GM12892 (cell line): ENCODE measurements around the gene ATP10D.

ENCODE experiments used
- DNase-seq: peaks from one replicate; pipeline ENCODE4 v3.0.0; 2011; ENCODE audit not compliant: insufficient read length
- FAIRE-seq: peaks from 2 replicates; lab custom pipeline; 2011; peaks lifted over from hg19 to GRCh38; lab: Jason Lieb, UNC
- POLR2A ChIP-seq: IDR thresholded peaks from 2 replicates; pipeline ENCODE4 v1.6.1; 2011; ENCODE audit warnings: low read depth, low read length, control low read depth
- POLR2AphosphoS5 ChIP-seq: IDR thresholded peaks from 2 replicates; pipeline ENCODE4 v1.6.1; 2011; ENCODE audit warnings: low read depth, low read length, control low read depth
- TAF1 ChIP-seq: IDR thresholded peaks from 2 replicates; pipeline ENCODE4 v1.6.1; 2011; ENCODE audit warnings: low read depth, mild to moderate bottlenecking, control low read depth, low read length, borderline replicate concordance

The ATP10D gene

DNA sequence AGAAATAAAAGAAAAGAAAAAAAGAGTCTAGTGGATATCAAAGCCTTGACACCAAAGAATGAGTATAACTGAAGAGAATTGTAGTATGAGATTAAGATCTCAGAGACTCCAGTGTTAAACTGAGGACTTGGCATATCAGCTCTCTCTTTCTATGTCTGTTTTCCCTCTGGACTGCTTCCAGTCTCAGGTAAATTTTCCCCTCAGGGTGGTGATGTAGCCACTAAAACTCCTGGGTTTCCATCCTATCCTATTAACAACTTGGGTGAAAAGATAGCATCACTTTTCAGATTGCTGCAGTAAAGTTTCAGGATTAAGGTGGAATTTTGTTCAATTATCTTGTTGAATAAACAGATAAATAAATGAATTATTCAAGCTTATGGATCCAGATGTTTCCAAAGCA lies 85.7 kb downstream of the ATP10D start:
- FAIRE-seq (no peak), DNase-seq (no peak)
- no peak for TF ChIP-seq POLR2A
- TF ChIP-seq POLR2AphosphoS5, result no peak
- TF ChIP-seq TAF1, result no peak

DNA sequence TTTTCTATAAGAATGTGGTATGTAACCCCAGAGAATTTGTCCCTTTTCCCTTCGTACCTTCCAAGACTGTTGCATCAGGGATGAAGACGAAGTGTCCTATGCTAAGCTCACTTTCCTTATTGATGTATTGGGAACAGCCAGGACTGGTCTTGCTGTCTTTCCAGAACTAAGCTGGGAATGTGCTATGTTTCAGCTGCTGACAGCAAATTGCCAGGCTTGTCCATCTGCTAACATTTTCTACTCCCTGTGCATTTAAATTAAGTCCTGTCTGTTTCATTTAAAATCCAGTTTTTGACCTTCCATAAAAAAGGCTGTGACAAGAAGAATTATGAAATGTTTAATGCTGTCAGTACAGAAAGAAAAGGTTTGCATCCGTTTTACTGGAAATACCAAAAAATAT lies 87.9 kb downstream of the ATP10D start:
- no peak for DNase-seq
- no peak for FAIRE-seq
- no peak for TF ChIP-seq POLR2A
- no peak for TF ChIP-seq POLR2AphosphoS5
- no peak for TF ChIP-seq TAF1

DNA sequence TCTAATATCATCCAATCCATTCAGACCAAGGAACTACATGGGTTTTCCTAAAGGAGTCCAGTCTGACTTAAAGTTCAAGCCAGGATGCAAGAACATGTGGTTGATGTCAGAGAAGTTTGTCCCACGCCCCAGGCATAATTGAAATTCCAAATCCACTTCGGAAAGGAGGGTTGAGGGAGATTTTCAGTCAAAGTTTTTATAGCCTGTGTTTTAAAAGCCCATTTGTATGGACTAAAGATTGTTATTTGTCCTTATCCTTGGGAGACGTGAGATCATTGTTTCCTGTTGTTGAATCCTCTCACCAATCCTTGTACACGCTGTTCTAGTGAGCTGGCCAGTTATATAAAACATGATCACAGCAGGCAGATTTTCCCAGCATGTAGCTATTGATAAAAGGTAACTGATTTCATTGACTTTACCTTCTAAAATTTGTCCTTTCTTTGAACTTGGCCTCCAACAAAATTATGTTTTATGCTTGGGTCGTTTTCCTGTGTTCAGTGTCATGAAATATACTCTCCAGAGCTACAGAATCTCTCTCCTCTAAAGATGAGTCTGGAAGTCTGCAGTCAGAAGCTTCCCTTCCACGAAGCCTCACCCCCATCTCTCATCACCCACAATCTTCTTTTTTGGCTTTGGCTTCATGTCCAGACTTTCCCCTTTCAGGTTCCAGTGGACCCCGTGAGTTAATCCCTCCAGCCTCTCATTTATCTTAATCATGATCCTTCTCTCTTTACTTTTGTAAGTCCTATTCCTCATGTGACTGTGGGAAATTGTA lies 92.9 kb downstream of the ATP10D start:
- DNase-seq (no peak), FAIRE-seq (no peak)
- TF ChIP-seq TAF1 (no peak), POLR2AphosphoS5 (no peak), POLR2A (no peak)

DNA sequence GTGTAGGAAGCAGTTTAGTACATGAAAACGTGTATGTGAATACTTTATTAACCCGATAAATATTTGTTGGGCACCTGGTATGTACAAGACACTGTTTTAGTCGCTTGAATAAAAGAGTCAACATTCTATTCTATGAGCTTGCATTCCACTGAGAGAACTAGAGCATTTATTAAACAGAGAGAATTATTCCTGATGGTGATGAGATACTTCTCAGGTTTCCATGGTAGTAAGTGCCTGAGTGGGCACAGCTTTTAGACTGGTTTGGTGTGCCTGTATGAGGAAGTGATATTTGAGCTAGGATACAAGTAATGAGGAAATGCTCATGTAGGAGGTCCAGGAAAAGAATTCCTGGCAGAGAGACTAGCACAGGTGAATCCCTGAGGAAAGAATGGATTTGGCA lies 94.2 kb downstream of the ATP10D start:
- DNase-seq (no peak), FAIRE-seq (no peak)
- no peak for TF ChIP-seq POLR2AphosphoS5
- TF ChIP-seq POLR2A, result no peak
- TF ChIP-seq TAF1, result no peak

DNA sequence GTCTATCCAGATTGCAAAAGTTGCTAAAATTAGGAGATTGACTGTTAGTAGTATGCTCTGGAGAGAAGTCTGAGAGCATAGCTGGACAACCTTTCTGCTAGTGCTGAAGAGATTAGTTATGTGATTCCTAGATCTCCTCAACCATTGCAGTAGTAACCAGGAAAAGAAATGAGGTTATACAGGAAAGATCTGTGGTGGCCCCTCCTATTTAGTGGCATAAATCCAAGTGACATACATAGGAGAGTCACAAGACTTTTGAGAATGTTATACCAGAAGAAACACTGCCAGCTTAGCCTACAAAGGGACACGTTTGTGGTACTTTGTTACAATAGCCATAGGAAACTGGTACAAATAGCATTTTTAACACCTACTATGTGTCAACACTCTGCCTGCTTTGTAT lies 105.2 kb downstream of the ATP10D start:
- DNase-seq (no peak), FAIRE-seq (no peak)
- no peak for TF ChIP-seq POLR2AphosphoS5

DNA sequence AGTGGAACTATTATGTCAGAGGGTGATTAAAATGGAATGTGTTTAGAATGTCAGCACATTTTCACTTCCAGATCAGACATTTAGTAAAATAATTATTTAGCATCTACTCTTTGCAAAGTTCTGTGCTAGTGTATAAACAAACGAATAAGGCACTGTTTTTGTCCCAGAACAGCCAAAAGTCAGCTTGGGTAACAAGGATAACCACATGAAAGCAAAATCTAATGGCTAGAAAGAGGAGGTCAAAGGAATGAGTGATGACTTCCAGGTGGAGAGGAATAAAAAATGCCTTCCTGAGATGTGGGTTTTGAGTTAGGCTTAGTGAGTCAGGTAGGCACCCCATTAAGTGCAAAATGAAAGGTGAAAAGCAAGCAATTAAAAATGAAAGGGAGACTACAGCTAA lies 112.6 kb downstream of the ATP10D start:
- DNase-seq (no peak), FAIRE-seq (no peak)
- TF ChIP-seq POLR2AphosphoS5, result no peak
- no peak for TF ChIP-seq POLR2A
- TF ChIP-seq TAF1, result no peak

DNA sequence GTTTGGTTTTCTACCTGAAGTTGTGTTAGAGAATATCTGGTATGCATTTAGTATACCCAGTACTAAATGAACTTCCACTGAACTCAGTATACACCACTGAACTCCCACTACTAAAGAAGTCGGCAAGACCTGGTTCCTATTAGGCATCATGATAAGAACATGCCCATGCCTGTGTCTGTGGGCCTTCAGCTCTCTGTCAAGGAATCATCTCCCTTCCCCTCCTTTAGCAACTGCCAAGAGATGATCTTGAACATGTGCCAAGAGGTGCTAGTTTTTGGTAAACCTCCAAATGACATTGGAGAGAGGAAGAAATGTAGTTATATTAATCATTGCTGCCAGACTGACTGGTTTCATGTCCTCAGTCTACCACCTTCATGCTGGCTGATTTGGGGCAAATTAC lies 113.2 kb downstream of the ATP10D start:
- FAIRE-seq (no peak), DNase-seq (no peak)
- TF ChIP-seq TAF1 (no peak), POLR2A (no peak), POLR2AphosphoS5 (no peak)

DNA sequence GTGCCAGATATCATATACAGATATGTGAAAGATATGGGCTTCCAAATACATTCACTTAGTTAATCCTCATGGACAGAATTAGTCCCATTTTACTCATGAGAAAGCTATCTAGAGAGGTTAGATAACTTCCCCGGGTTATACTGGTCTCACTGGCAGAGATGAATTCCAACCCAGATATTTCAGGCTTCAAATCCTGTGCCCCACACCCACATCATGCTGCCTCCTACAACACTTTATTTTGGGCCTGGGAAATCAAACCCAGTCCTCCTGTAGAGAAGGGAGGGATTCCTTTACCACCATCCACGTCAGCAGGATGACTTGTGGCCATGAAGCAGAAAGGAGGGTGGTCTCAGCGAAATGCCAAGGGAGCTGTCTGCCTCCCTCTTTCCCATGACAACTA lies 113.8 kb downstream of the ATP10D start:
- FAIRE-seq (no peak), DNase-seq (no peak)

DNA sequence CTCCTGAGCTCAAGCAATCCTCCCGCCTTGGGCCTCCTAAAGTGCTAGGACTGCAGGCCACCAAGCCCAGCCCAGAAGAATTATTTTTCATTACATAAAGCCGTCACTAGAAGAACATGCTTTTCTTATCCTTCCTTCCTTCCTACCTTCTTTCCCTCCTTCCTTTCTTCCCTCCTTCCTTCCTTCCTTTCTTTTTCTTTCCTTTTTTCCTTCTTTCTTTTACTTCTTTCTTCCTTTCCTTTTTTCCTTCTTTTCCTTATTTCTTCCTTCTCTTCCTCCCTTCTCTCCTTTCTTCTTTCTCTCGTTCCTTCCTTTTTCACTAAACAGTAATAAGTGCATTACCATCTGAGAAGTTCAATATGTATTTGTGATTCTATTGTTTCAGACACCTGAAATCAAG lies 121.4 kb downstream of the ATP10D start:
- no peak for DNase-seq
- TF ChIP-seq POLR2AphosphoS5 (no peak), TAF1 (no peak), POLR2A (no peak)
- no peak for FAIRE-seq

More for the DNA sequence above, 113.8 kb downstream of the ATP10D start:
- TF ChIP-seq POLR2AphosphoS5, result no peak
- TF ChIP-seq TAF1, result no peak
- no peak for TF ChIP-seq POLR2A

DNA sequence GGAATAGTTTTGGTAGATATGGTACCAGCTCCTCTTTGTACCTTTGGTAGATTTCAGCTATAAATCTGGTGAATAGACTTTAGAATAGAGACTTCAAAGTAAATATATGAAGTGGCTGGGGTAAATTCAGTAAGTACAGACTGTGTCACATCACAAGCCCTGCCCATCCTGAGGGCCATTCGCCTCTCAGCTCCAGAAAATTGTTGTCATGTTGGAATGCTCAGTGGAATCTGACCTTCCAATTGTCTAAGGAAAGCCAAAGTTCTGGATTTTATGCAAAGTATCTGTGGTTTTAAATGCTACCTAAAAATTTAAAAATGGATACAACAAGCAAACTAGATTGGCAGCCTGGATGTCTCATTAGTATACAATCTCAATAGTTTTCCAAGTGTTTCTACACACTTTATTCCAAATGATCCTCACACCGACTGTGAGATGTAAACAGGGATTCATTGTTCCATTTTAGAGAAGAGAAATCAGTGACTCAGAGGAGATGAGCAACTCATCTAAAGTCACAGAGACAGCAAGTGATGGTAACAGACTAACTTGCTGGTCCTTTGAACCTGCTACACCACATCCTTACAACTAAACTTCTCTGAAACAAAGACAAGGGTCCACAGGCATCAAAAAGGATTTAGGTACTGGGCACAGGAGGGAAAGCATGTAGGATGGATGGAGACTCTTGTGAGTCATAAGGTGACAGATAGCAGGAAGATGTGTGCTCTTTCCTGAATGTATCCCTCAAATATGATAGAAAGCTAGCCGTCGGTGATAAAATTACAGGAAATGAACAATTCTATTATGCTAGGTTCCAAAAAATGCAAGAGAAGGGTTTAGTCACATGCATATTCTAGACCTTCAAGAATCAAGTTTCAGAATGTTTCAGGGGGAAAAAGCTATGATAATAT lies 127.3 kb downstream of the ATP10D start:
- FAIRE-seq (no peak), DNase-seq (no peak)
- TF ChIP-seq POLR2A (no peak), POLR2AphosphoS5 (no peak), TAF1 (no peak)

DNA sequence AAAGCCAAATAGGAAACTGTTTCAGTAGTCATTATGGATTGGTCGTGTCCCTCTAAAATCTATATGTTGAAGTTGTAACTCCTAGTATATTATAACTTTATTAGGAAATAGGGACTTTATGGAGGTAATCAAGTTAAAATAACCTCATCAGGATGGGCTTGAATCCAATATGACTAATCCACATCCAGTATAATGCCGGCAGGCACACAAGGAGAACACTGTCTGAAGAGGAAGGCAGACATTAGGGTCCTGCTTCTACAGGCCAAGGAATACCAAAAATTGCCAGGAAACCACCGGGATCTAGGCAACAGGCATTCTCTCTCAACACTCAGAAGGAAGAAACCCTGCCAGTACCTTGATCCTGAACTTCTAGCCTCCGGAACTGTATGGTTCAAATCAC lies 130.3 kb downstream of the ATP10D start:
- DNase-seq, result no peak
- TF ChIP-seq POLR2AphosphoS5, result no peak
- TF ChIP-seq POLR2A, result no peak
- TF ChIP-seq TAF1, result no peak
- FAIRE-seq, result no peak
